ENCODE data around the gene CAPN11. TPM values are rescaled to one million over a fixed set of nuclear protein-coding genes. Genes with fewer than 3 reads are reported as not detected.

Gene CAPN11
- total and polyA plus RNA-seq, 12 donors = 0.09 to 0.72 (median 0.32) TPM; not detected in 4

GRCh38 chr6:44172731-44173500 is 14.3 kb downstream of the CAPN11 start:
- intact Hi-C loops (cut with DNase I) = loop anchor here (1.0 to 10.0 kb wide), 12 partner anchors 44 to 166 kb away; partner anchors contain the start of genes MYMX (in 3 of the 10) and SLC35B2 (in 2 of the 10)
- TF ChIP-seq CTCF (IDR thresholded peaks at IDR 0.05) = peak; percentile 83 to 95 (median 93)
- no peak overlapping the region for H3K4me3 ChIP-seq
- no peaks in the 10 kb centered on the region for H3K36me3 ChIP-seq
- H3K27me3 ChIP-seq = no peaks in the 10 kb centered on the region
- peaks cover 3 to 34% (median 15%) of the 10 kb centered on the region in 9 donors for H3K4me1 ChIP-seq
- peak; percentile 85 to 88 for DNase-seq
- ATAC-seq = peak; percentile 85 to 95 (median 93)
- H3K9me3 ChIP-seq = no peaks in the 10 kb centered on the region
- 27% methylated on average over 15 of the region's 15 CpGs for WGBS, 2 donors
- no peak overlapping the region for H3K27ac ChIP-seq

- no peak for DNase-seq
Observed at GRCh38 chr6:44176130-44176761, 17.6 kb downstream of the CAPN11 start.

GRCh38 chr6:44176762-44177509 is 18.3 kb downstream of the CAPN11 start:
- Histone ChIP-seq H3K27me3 (no peaks in the 10 kb centered on the region), H3K9me3 (no peaks in the 10 kb centered on the region), H3K4me3 (no peak overlapping the region), H3K4me1 (peaks cover 3 to 42% (median 27%) of the 10 kb centered on the region in 9 donors), H3K36me3 (no peaks in the 10 kb centered on the region), H3K27ac (peak overlapping the region in 2 of 10 donors; percentile 14 to 76)
- 69 to 71% methylated on average over 24 of the region's 24 CpGs for WGBS, 2 donors
- TF ChIP-seq CTCF (IDR thresholded peaks at IDR 0.05) = no peak
- ATAC-seq (peak in 1 of 8 donors; percentile 5), DNase-seq (no peak)
- intact Hi-C loops (cut with DNase I) = loop anchor here in 2 of 10 donors (10.0 kb wide), 1 partner anchor 158 kb away; no protein-coding TSS in a partner anchor

More at GRCh38 chr6:44176130-44176761, 17.6 kb downstream of the CAPN11 start:
- peak in 1 of 8 donors; percentile 5 for ATAC-seq
- Histone ChIP-seq H3K27ac (no peak overlapping the region), H3K4me3 (no peak overlapping the region), H3K27me3 (no peaks in the 10 kb centered on the region), H3K36me3 (no peaks in the 10 kb centered on the region), H3K9me3 (no peaks in the 10 kb centered on the region), H3K4me1 (peaks cover 3 to 42% (median 27%) of the 10 kb centered on the region in 9 donors)
- WGBS, 2 donors = 82 to 85% methylated on average over 15 of the region's 15 CpGs
- intact Hi-C loops (cut with DNase I) = loop anchor here in 2 of 10 donors (10.0 kb wide), 1 partner anchor 159 kb away; no protein-coding TSS in a partner anchor
- TF ChIP-seq CTCF (IDR thresholded peaks at IDR 0.05) = no peak

Measured in heart right ventricle (tissue), 16 donors.